ENCODE measurements around the gene HOXA9. TPM values are rescaled to one million over a fixed set of nuclear protein-coding genes. Genes with fewer than 3 reads are reported as not detected.

HOXA9 gene
- total RNA-seq, 2 donors from 2014 or later, result not detected

GRCh38 chr7:27166531-27167505 lies 1.5 kb upstream of the HOXA9 start:
- Mint-ChIP-seq H3K9me3 (no peaks in the 10 kb centered on the region), H3K27ac (peak overlapping the region; percentile 41), H3K4me3 (peak overlapping the region; percentile 16 to 47), H3K36me3 (ENCODE audit: insufficient read depth in 2 of 2) (peaks cover 0 to 3% of the 10 kb centered on the region in 2 donors), H3K4me1 (ENCODE audit: low read depth) (peaks cover 33% of the 10 kb centered on the region), H3K27me3 (ENCODE audit: low read depth) (peaks cover 81% of the 10 kb centered on the region)
- DNase-seq (no peak), ATAC-seq (replicated peaks in 1 of 2) (no peak)

- no peak for DNase-seq
- Mint-ChIP-seq H3K4me3 (peak overlapping the region; percentile 65 to 67), H3K36me3 (ENCODE audit: insufficient read depth in 2 of 2) (peaks cover 0 to 3% of the 10 kb centered on the region in 2 donors), H3K4me1 (ENCODE audit: low read depth) (peaks cover 27% of the 10 kb centered on the region), H3K9me3 (no peaks in the 10 kb centered on the region), H3K27ac (peak overlapping the region; percentile 68), H3K27me3 (ENCODE audit: low read depth) (peaks cover 74% of the 10 kb centered on the region)
- ATAC-seq (replicated peaks in 1 of 2), result no peak
Measured at GRCh38 chr7:27165996-27166530, 726 bp upstream of the HOXA9 start.

- H3K36me3 Mint-ChIP-seq (ENCODE audit: insufficient read depth in 2 of 2), result peaks cover 0 to 3% of the 10 kb centered on the region in 2 donors
- H3K27ac Mint-ChIP-seq, result peak overlapping the region; percentile 76
- DNase-seq, result no peak
- H3K27me3 Mint-ChIP-seq (ENCODE audit: low read depth), result peaks cover 74% of the 10 kb centered on the region
- H3K4me3 Mint-ChIP-seq, result peak overlapping the region; percentile 65
- H3K4me1 Mint-ChIP-seq (ENCODE audit: low read depth), result peaks cover 34% of the 10 kb centered on the region
- H3K9me3 Mint-ChIP-seq, result no peaks in the 10 kb centered on the region
- no peak for ATAC-seq (replicated peaks in 1 of 2)
Measured at GRCh38 chr7:27164367-27165088, 809 bp downstream of the HOXA9 start.

GRCh38 chr7:27164045-27164366 lies 1.3 kb downstream of the HOXA9 start:
- H3K36me3 Mint-ChIP-seq (ENCODE audit: insufficient read depth in 2 of 2), result peaks cover 0 to 3% of the 10 kb centered on the region in 2 donors
- DNase-seq, result no peak
- H3K4me1 Mint-ChIP-seq (ENCODE audit: low read depth), result peaks cover 35% of the 10 kb centered on the region
- H3K27me3 Mint-ChIP-seq (ENCODE audit: low read depth), result peaks cover 77% of the 10 kb centered on the region
- H3K9me3 Mint-ChIP-seq, result no peaks in the 10 kb centered on the region
- H3K4me3 Mint-ChIP-seq, result peak overlapping the region; percentile 29 to 65
- no peak overlapping the region for H3K27ac Mint-ChIP-seq
- no peak for ATAC-seq (replicated peaks in 1 of 2)

GRCh38 chr7:27163288-27164044 lies 1.9 kb downstream of the HOXA9 start:
- ATAC-seq (replicated peaks in 1 of 2), result no peak
- Mint-ChIP-seq H3K27ac (no peak overlapping the region), H3K4me3 (no peak overlapping the region)

GRCh38 chr7:27162561-27163287 lies 2.6 kb downstream of the HOXA9 start:
- DNase-seq (no peak), ATAC-seq (replicated peaks in 1 of 2) (no peak)
- H3K4me3 Mint-ChIP-seq, result no peak overlapping the region
- no peaks in the 10 kb centered on the region for H3K9me3 Mint-ChIP-seq
- peaks cover 36% of the 10 kb centered on the region for H3K4me1 Mint-ChIP-seq (ENCODE audit: low read depth)
- no peak overlapping the region for H3K27ac Mint-ChIP-seq
- H3K27me3 Mint-ChIP-seq (ENCODE audit: low read depth), result peaks cover 77% of the 10 kb centered on the region
- H3K36me3 Mint-ChIP-seq (ENCODE audit: insufficient read depth in 2 of 2), result no peaks in the 10 kb centered on the region

More at GRCh38 chr7:27163288-27164044, 1.9 kb downstream of the HOXA9 start:
- H3K27me3 Mint-ChIP-seq (ENCODE audit: low read depth), result peaks cover 77% of the 10 kb centered on the region
- H3K36me3 Mint-ChIP-seq (ENCODE audit: insufficient read depth in 2 of 2), result peaks cover 0 to under 1% of the 10 kb centered on the region in 2 donors
- no peak for DNase-seq
- H3K9me3 Mint-ChIP-seq, result no peaks in the 10 kb centered on the region
- H3K4me1 Mint-ChIP-seq (ENCODE audit: low read depth), result peaks cover 36% of the 10 kb centered on the region

GRCh38 chr7:27161721-27162560 lies 3.4 kb downstream of the HOXA9 start:
- H3K27me3 Mint-ChIP-seq (ENCODE audit: low read depth), result peaks cover 77% of the 10 kb centered on the region
- peaks cover 34% of the 10 kb centered on the region for H3K4me1 Mint-ChIP-seq (ENCODE audit: low read depth)
- ATAC-seq (replicated peaks in 1 of 2) (no peak), DNase-seq (no peak)
- H3K4me3 Mint-ChIP-seq, result no peak overlapping the region
- H3K9me3 Mint-ChIP-seq, result no peaks in the 10 kb centered on the region
- no peak overlapping the region for H3K27ac Mint-ChIP-seq
- no peaks in the 10 kb centered on the region for H3K36me3 Mint-ChIP-seq (ENCODE audit: insufficient read depth in 2 of 2)

GRCh38 chr7:27161214-27161720 lies 4.1 kb downstream of the HOXA9 start:
- peak overlapping the region; percentile 54 to 81 for H3K4me3 Mint-ChIP-seq
- DNase-seq, result no peak
- peaks cover 35% of the 10 kb centered on the region for H3K4me1 Mint-ChIP-seq (ENCODE audit: low read depth)
- H3K27me3 Mint-ChIP-seq (ENCODE audit: low read depth), result peaks cover 81% of the 10 kb centered on the region
- no peaks in the 10 kb centered on the region for H3K9me3 Mint-ChIP-seq
- no peaks in the 10 kb centered on the region for H3K36me3 Mint-ChIP-seq (ENCODE audit: insufficient read depth in 2 of 2)
- no peak overlapping the region for H3K27ac Mint-ChIP-seq
- ATAC-seq (replicated peaks in 1 of 2), result no peak

GRCh38 chr7:27160546-27161213 lies 4.7 kb downstream of the HOXA9 start:
- peak; percentile 84 to 86 for DNase-seq
- peak; percentile 65 to 66 for ATAC-seq (replicated peaks in 1 of 2)
- no peaks in the 10 kb centered on the region for H3K9me3 Mint-ChIP-seq
- peaks cover 35% of the 10 kb centered on the region for H3K4me1 Mint-ChIP-seq (ENCODE audit: low read depth)
- H3K27me3 Mint-ChIP-seq (ENCODE audit: low read depth), result peaks cover 82% of the 10 kb centered on the region
- no peaks in the 10 kb centered on the region for H3K36me3 Mint-ChIP-seq (ENCODE audit: insufficient read depth in 2 of 2)
- H3K27ac Mint-ChIP-seq, result no peak overlapping the region
- H3K4me3 Mint-ChIP-seq, result peak overlapping the region; percentile 54 to 81

GRCh38 chr7:27160145-27160545 lies 5.2 kb downstream of the HOXA9 start:
- H3K36me3 Mint-ChIP-seq (ENCODE audit: insufficient read depth in 2 of 2), result peaks cover 0 to 1% of the 10 kb centered on the region in 2 donors
- peak; percentile 41 to 50 for ATAC-seq (replicated peaks in 1 of 2)
- peaks cover 38% of the 10 kb centered on the region for H3K4me1 Mint-ChIP-seq (ENCODE audit: low read depth)
- H3K4me3 Mint-ChIP-seq, result peak overlapping the region; percentile 54 to 81
- H3K27ac Mint-ChIP-seq, result no peak overlapping the region
- H3K9me3 Mint-ChIP-seq, result no peaks in the 10 kb centered on the region
- H3K27me3 Mint-ChIP-seq (ENCODE audit: low read depth), result peaks cover 85% of the 10 kb centered on the region
- DNase-seq, result no peak
